HG03139 (cell line): ENCODE data around the gene IGFL1.
"Not testable (repeated sequence)": the region's sequence is repeated elsewhere in the genome, so short reads cannot be mapped to it uniquely, and the experiment has no call there.

Experiments used
- ATAC-seq: cut with Tn5 transposase; IDR thresholded peaks from one replicate; pipeline ENCODE4 v1.9.1; 2021; ENCODE audit not compliant: unreplicated experiment

IGFL1 gene

GRCh38 chr19:46229442-46229841 lies at the start of gene IGFL1:
Gene IGFL1, plus strand, starts transcription at chr19:46229742. Its CDS starts 33 bp downstream, at chr19:46229775.
- ATAC-seq = no peak

DNA sequence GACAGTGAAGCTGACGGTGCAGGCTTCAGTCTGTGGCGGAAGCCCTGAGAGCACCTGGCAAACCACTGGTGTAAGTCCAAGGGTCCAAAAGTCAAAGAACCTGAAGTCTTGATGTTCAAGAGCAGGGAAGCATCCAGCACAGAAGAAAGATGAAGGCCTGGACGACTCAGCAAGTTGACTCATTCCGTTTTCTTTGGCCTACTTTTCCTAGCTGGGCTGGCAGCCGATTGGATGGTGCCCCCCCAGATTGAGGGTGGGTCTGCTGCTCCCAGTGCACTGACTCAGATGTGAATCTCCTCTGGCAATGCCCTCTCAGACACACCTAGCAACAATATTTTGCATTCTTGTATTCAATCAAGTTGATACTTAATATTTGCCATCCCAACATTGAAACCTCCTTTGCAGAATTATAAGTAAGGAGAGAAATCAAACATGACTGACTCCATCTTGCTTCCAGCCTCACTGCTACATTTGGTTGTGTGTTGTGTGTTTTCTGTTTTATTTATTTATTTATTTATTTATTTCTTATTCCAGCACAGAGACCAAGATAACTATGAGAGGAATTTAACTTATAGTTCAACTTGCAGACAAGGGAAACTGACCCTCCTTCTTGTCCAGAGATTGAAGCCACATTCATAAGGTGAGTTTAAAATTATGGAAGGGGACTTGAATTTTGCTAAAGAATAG lies 48.7 kb upstream of the IGFL1 start:
- ATAC-seq = no peak

DNA sequence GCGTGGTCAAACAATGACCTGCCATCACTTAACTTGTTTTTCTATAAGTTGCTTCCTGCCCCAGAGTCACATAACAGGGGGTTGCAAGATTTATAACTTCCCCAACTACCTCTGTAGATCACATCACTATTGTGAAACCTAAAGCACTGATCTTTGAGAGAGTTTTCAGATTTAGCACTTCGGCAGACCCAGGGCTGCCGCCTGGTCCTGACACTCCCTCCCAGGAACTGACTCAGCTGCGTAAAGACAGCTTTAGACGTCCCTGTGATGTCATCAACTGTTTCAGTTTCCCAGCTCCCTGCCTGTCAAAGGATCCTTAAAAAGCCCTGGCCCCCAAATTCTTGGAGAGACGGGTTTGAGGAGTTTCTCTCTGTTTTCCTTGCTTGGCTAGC lies 48.2 kb upstream of the IGFL1 start:
- no peak for ATAC-seq

DNA sequence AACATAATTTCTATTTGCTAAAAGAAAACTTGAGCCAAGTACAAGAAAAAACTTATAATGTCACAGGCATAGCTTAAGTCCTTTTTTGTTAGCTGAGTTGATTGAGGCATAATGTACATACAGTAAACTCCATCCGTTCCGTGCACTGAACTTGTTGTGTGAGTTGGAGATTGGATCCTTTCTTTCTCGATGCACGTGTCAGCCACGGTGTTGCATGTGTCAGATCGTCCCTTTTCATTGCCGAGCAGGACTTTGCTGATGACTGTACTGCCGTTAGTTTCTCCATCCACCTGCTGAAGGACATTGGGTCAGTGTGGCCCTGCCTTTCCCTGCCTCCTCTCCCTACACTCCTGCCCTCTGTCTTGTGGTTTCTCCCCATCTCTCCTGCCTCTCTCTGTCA lies 47.1 kb upstream of the IGFL1 start:
- no peak for ATAC-seq

DNA sequence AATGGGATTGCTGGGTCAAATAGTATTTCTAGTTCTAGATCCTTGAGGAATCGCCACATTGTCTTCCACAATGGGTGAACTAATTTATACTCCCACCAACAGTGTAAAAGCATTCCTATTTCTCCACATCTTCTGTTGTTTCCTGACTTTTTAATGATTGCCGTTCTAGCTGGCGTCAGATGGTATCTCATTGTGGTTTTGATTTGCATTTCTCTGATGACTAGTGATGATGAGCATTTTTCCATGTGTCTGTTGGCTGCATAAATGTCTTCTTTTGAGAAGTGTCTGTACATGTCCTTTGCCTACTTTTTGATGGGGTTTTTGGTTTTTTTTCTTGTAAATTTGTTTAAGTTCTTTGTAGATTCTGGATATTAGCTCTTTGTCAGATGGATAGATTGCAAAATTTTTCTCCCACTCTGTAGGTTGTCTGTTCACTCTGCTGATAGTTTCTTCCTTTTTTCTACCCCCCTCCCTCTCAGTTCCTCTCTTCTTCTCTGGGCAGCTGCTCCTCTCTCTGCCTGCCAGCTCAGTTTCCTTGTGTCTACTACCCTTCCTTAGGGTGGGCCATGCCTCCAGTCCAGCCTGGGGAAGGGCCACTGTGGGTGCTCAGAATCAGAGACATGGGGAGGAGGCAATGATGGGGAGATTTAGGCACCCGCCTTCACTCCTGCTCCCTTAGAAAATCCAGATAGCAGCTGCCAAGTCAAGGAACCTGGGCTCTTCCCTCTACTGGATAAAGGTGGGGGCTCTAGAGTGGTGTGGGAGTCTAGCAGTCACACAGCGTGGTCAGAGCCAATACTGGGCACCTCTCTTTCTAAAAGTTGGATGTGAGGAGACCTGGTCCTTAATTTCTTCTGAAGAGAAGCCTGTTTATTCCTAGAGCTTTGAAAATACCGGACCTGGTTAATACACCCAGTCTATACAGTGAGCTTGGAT lies 44.5 kb upstream of the IGFL1 start:
- ATAC-seq = not testable (repeated sequence)

DNA sequence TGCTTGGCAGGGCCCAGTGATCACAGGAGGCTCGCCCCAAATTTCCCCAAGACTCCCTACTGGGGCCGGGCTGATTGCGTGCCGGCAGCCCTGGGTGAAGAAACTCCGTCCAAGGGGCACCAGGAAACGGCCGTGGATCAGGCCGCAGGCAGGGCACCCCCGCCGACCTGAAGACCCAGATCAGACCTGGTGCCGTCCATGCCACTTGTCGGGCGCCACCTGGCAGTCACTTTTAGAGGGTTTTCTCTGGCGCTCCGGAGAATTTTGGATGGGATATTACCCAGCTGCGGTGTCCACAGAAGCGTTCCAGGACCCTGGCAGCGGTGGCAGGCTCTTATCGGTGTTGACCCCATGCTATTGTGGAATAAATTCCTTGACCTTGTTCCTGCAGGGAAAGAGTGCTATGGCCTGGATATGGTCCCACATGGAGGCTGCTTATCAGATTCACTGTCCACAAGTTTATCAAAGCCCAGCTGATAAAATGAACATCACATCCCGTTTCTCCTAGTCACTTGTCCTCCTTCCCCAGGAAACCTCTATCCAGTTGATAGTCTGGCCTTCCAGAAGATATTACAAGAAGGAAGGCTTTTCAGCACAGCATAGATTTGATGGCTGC lies 43.3 kb upstream of the IGFL1 start:
- ATAC-seq = no peak

- ATAC-seq = no peak
Measured at GRCh38 chr19:46186717-46187101, 42.8 kb upstream of the IGFL1 start.

GRCh38 chr19:46189971-46190888 lies 39.3 kb upstream of the IGFL1 start:
- no peak for ATAC-seq

GRCh38 chr19:46191356-46191755 lies 38.2 kb upstream of the IGFL1 start:
- no peak for ATAC-seq

GRCh38 chr19:46191972-46192371 lies 37.6 kb upstream of the IGFL1 start:
- ATAC-seq = no peak

DNA sequence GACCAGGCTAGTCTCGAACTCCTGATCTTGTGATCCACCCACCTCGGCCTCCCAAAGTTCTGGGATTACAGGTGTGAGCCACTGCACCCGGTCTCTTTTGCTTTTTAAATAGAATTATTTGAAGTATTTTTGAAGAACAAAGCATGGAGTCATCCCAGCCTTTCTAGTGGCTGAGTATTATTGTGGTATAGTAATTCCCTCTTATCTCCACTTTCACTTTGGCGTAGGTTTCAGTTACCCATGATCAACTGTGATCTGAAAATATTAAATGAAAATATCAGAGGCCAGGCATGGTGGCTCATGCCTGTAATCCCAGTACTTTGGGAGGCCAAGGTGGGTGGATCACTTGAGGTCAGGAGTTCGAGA lies 36.9 kb upstream of the IGFL1 start:
- ATAC-seq = not testable (repeated sequence)

GRCh38 chr19:46192992-46193650 lies 36.4 kb upstream of the IGFL1 start:
- ATAC-seq = no peak

DNA sequence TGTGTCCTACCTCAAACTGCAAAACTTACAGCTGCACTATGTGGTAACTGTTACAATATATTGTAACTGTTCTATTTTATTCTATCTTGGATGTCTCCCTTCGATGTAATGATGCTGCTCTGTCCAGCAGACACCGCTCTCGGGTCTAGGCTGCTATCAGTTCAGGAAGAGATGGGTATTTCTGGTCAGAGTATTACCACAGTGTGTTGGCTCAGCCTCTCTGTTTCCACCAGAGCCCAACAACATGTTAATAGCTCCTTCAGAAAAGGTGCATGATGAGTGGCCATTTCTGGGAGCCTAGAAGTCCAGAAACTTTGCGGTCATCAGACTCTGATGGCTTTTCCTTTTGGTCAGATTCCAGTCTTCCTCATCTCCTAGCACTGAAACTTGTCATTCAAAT lies 35.9 kb upstream of the IGFL1 start:
- ATAC-seq = no peak

- no peak for ATAC-seq
Measured at GRCh38 chr19:46195104-46195503, 34.4 kb upstream of the IGFL1 start.

DNA sequence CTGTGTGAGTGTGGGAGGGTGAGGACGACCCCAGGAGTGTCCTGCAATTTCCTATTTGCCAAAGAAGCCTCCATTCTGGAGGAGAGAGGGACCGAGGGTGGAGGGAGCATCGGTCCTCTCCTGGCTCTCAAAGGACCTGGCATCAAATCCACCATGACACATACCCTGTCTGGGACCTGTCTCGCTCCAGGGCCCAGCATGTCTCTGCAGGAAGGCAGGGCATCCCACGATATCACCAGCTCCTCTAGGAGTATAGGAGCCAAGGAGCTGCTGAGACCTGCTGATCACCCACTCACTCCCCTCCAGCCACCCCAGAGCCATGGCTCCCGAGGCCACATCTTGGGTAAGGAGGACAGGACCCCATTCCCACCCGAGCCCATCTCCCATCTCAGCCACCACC lies 33.6 kb upstream of the IGFL1 start:
- ATAC-seq = not testable (repeated sequence)

DNA sequence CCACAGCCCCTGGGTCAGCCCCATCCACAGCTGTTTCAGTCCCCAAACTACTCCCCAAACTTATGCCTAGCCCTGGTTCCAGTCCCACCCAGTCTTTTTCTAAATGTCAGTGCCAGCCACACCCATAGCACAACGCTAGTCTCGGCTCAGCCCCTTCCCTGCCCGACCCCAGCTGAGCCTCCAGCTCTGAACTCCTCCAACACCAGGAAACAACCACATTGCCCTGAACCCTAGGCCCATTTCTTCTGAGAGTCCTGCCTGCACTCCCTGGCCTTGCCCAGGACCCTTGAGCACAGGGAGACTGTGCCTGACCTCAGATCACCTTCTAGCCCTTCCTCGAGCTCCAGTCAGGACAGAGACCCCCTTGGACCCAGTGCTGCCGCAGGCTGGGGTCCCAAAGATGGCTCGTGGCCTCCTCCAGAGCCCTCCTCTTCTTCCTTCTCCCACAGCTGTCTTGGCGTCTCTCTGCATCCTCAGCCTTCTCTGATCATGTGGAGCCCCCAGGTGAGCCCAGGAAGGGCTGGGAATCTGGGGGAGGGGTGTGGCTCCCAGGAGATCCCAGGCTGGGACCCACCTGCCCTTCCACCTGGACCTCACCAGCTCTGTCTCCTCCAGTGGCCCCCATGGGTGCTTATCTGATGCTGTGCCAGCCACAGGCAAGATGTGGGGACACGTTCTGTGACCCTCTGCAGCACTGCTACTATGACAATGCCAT lies 33.0 kb upstream of the IGFL1 start:
- no peak for ATAC-seq

GRCh38 chr19:46197314-46198070 lies 32.0 kb upstream of the IGFL1 start:
- no peak for ATAC-seq

DNA sequence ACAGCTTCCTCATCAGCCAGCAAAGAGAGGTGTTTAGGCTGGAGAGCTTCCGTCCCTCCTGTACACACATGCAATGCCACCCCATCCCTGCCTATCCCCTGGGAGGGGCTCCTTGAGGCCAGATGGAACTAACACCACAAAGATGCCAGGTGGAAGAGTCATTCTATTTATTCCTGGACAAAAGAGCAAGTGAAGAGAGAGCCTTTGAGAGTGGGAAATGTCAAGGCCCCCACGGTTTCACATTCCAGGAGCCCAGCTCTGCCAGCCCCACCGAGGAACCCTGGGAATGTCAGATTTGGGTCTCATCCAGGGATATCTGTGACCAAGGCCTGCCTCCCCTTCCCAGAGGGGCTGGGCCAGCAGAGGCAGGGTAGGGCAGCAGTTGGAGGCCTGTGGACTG lies 30.8 kb upstream of the IGFL1 start:
- ATAC-seq = no peak
